Neural cell (in vitro differentiated cells): Measurements from ENCODE around the gene CYP2U1. TPM values are rescaled to one million over a fixed set of nuclear protein-coding genes. Genes with fewer than 3 reads are reported as not detected.

Source experiments
- H2AFZ ChIP-seq: fragments of 200-600, 300-800 bp; sonication (generic), shearing (Covaris generic); 2 replicates; pipeline ENCODE4 v1.6.0; 2014; ENCODE audit warnings: low read depth, mild to moderate bottlenecking, antibody characterized with exemption, low read length, moderate library complexity
- H3F3A ChIP-seq: fragments of 200-600 bp; shearing (Covaris generic); 2 replicates; pipeline ENCODE4 v1.6.1; 2016; ENCODE audit warnings: mild to moderate bottlenecking, moderate library complexity, mixed read lengths, antibody characterized with exemption, low read length; ENCODE audit not compliant: insufficient read depth, poor library complexity, severe bottlenecking
- H3K27ac ChIP-seq: fragments of 200-600, 300-800 bp; sonication (generic), shearing (Covaris generic); 2 replicates; pipeline ENCODE4 v1.5.1; 2014; ENCODE audit warnings: mild to moderate bottlenecking, low read length, moderate library complexity
- H3K27me3 ChIP-seq: fragments of 300-800, 200-600 bp; sonication (generic), shearing (Covaris generic); 2 replicates; pipeline ENCODE4 v1.6.0; 2014; ENCODE audit warnings: mild to moderate bottlenecking, low read depth, low read length, moderate library complexity; ENCODE audit not compliant: insufficient read depth
- H3K36me3 ChIP-seq: fragments of 300-800, 200-600 bp; sonication (generic), shearing (Covaris generic); 2 replicates; pipeline ENCODE4 v1.5.1; 2014; ENCODE audit warnings: mild to moderate bottlenecking, antibody characterized with exemption, low read length, moderate library complexity; ENCODE audit not compliant: insufficient read depth
- H3K4me2 ChIP-seq: fragments of 300-800, 200-600 bp; sonication (generic), shearing (Covaris generic); 2 replicates; pipeline ENCODE4 v1.6.0; 2014; ENCODE audit warnings: mild to moderate bottlenecking, low read length
- H3K4me3 ChIP-seq: fragments of 300-800, 200-600 bp; sonication (generic), shearing (Covaris generic); 2 replicates; pipeline ENCODE4 v1.5.1; 2014; ENCODE audit warnings: mild to moderate bottlenecking, low read length, moderate library complexity
- H3K79me2 ChIP-seq: fragments of 200-600 bp; shearing (Covaris generic); replicated peaks from 2 replicates; pipeline ENCODE4 v1.6.0; 2014; ENCODE audit warnings: mild to moderate bottlenecking, low read length, moderate library complexity; ENCODE audit not compliant: insufficient read depth
- H3K9ac ChIP-seq: fragments of 300-800, 200-600 bp; sonication (generic), shearing (Covaris generic); 2 replicates; pipeline ENCODE4 v1.6.1; 2016; ENCODE audit warnings: mild to moderate bottlenecking, low read length, mixed read lengths
- H3K9me2 ChIP-seq: fragments of 200-600 bp; shearing (Covaris generic); 2 replicates; pipeline ENCODE4 v1.6.1; 2016; ENCODE audit warnings: mild to moderate bottlenecking, low read length, mixed read lengths; ENCODE audit not compliant: insufficient read depth
- H3K9me3 ChIP-seq: fragments of 200-600, 300-800 bp; sonication (generic), shearing (Covaris generic); 2 replicates; pipeline ENCODE4 v1.6.1; 2016; ENCODE audit warnings: mild to moderate bottlenecking, mixed run types, low read length, moderate library complexity, mixed read lengths
- H4K20me1 ChIP-seq: fragments of 200-600 bp; shearing (Covaris generic); 2 replicates; pipeline ENCODE4 v1.6.1; 2016; ENCODE audit warnings: mild to moderate bottlenecking, mixed run types; ENCODE audit not compliant: insufficient read depth
- CTCF ChIP-seq: fragments of 450-650 bp; IDR thresholded peaks from 2 replicates; pipeline ENCODE4 v1.5.1; 2014; ENCODE audit warnings: antibody characterized with exemption, mild to moderate bottlenecking, moderate library complexity; ENCODE audit not compliant: poor library complexity, severe bottlenecking
- EP300 ChIP-seq: fragments of 450-650 bp; conservative IDR thresholded peaks from 2 replicates; pipeline ENCODE4 v1.6.1; 2014; ENCODE audit warnings: antibody characterized with exemption, mild to moderate bottlenecking, moderate library complexity; ENCODE audit not compliant: poor library complexity, severe bottlenecking
- EZH2 ChIP-seq: fragments of 200-600, 300-800 bp; shearing (Covaris generic), sonication (generic); IDR thresholded peaks from 2 replicates; pipeline ENCODE4 v1.6.1; 2014; ENCODE audit warnings: antibody characterized with exemption, low read length, borderline replicate concordance, mild to moderate bottlenecking; ENCODE audit not compliant: insufficient read depth, poor library complexity, severe bottlenecking
- MXI1 ChIP-seq: fragments of 450-650 bp; conservative IDR thresholded peaks from 2 replicates; pipeline ENCODE4 v1.6.1; 2014; ENCODE audit warnings: antibody characterized with exemption, mild to moderate bottlenecking; ENCODE audit not compliant: poor library complexity, severe bottlenecking
- POLR2AphosphoS5 ChIP-seq: IDR thresholded peaks from 2 replicates; pipeline ENCODE4 v1.6.1; 2012
- RAD21 ChIP-seq: fragments of 450-650 bp; conservative IDR thresholded peaks from 2 replicates; pipeline ENCODE4 v1.6.1; 2014; ENCODE audit warnings: antibody characterized with exemption, mild to moderate bottlenecking, moderate library complexity
- REST ChIP-seq: IDR thresholded peaks from 2 replicates; pipeline ENCODE4 v1.6.1; 2012; ENCODE audit warnings: borderline replicate concordance
- SMC3 ChIP-seq: fragments of 450-650 bp; conservative IDR thresholded peaks from 2 replicates; pipeline ENCODE4 v1.6.1; 2014; ENCODE audit warnings: antibody characterized with exemption, mild to moderate bottlenecking, moderate library complexity; ENCODE audit not compliant: poor library complexity
- TAF1 ChIP-seq: IDR thresholded peaks from 2 replicates; pipeline ENCODE4 v1.6.1; 2012; ENCODE audit warnings: low read depth
- polyA plus RNA-seq: library from polyadenylated mRNA; depleted of rRNA; stranded (reverse); fragments of >200 nt; gene quantifications from 2 replicates; pipeline ENCODE4 v1.2.3, GENCODE V29; 2014

Gene CYP2U1
- polyA plus RNA-seq, 1 donor from 2014 or later, result 8.8 TPM

- no peak for TF ChIP-seq MXI1
- TF ChIP-seq RAD21, result no peak
- no peak for TF ChIP-seq EP300
- Histone ChIP-seq H3K27ac (no peak overlapping the region), H3K36me3 (no peaks in the 10 kb centered on the region), H4K20me1 (no peaks in the 10 kb centered on the region), H3K4me2 (no peak overlapping the region), H3K79me2 (no peaks in the 10 kb centered on the region), H2AFZ (no peak overlapping the region), H3K9me2 (no peaks in the 10 kb centered on the region), H3K9me3 (no peaks in the 10 kb centered on the region), H3K27me3 (no peaks in the 10 kb centered on the region), H3F3A (no peaks in the 10 kb centered on the region), H3K9ac (no peak overlapping the region), H3K4me3 (no peak overlapping the region)
These were observed 38.9 kb downstream of the CYP2U1 start for GRCh38 chr4:107970063-107970798.

GRCh38 chr4:107972605-107973004, 41.3 kb downstream of the CYP2U1 start:
- H3F3A ChIP-seq, result no peaks in the 10 kb centered on the region
- no peaks in the 10 kb centered on the region for H3K36me3 ChIP-seq
- no peak overlapping the region for H2AFZ ChIP-seq
- no peaks in the 10 kb centered on the region for H4K20me1 ChIP-seq
- H3K9me2 ChIP-seq, result no peaks in the 10 kb centered on the region
- H3K27me3 ChIP-seq, result no peaks in the 10 kb centered on the region
- TF ChIP-seq RAD21 (no peak), MXI1 (no peak), EP300 (no peak), SMC3 (no peak), TAF1 (no peak), CTCF (no peak), REST (no peak), POLR2AphosphoS5 (no peak)
- no peak overlapping the region for H3K9ac ChIP-seq
- no peak overlapping the region for H3K27ac ChIP-seq
- H3K4me3 ChIP-seq, result no peak overlapping the region
- no peaks in the 10 kb centered on the region for H3K9me3 ChIP-seq
- no peak overlapping the region for H3K4me2 ChIP-seq
- no peaks in the 10 kb centered on the region for H3K79me2 ChIP-seq

- no peak for TF ChIP-seq CTCF
- no peak for TF ChIP-seq TAF1
- TF ChIP-seq POLR2AphosphoS5, result no peak
- TF ChIP-seq SMC3, result no peak
- TF ChIP-seq MXI1, result no peak
- no peak for TF ChIP-seq EP300
- no peak for TF ChIP-seq EZH2
- TF ChIP-seq RAD21, result no peak
- TF ChIP-seq REST, result no peak
- no peaks in the 10 kb centered on the region for H3K79me2 ChIP-seq
- no peaks in the 10 kb centered on the region for H3K9me2 ChIP-seq
- no peak overlapping the region for H2AFZ ChIP-seq
- no peaks in the 10 kb centered on the region for H3F3A ChIP-seq
- H3K9ac ChIP-seq, result no peak overlapping the region
- H3K27me3 ChIP-seq, result no peaks in the 10 kb centered on the region
- H3K4me2 ChIP-seq, result no peak overlapping the region
- H4K20me1 ChIP-seq, result no peaks in the 10 kb centered on the region
- no peak overlapping the region for H3K4me3 ChIP-seq
- no peaks in the 10 kb centered on the region for H3K36me3 ChIP-seq
- H3K9me3 ChIP-seq, result no peaks in the 10 kb centered on the region
- no peak overlapping the region for H3K27ac ChIP-seq
These were observed 43.2 kb downstream of the CYP2U1 start for GRCh38 chr4:107974523-107974922.
